ENCODE results near the gene SLCO1C1.
"Not testable (repeated sequence)": the region's sequence is repeated elsewhere in the genome, so short reads cannot be mapped to it uniquely, and the experiment has no call there.

SLCO1C1 gene, protein sequence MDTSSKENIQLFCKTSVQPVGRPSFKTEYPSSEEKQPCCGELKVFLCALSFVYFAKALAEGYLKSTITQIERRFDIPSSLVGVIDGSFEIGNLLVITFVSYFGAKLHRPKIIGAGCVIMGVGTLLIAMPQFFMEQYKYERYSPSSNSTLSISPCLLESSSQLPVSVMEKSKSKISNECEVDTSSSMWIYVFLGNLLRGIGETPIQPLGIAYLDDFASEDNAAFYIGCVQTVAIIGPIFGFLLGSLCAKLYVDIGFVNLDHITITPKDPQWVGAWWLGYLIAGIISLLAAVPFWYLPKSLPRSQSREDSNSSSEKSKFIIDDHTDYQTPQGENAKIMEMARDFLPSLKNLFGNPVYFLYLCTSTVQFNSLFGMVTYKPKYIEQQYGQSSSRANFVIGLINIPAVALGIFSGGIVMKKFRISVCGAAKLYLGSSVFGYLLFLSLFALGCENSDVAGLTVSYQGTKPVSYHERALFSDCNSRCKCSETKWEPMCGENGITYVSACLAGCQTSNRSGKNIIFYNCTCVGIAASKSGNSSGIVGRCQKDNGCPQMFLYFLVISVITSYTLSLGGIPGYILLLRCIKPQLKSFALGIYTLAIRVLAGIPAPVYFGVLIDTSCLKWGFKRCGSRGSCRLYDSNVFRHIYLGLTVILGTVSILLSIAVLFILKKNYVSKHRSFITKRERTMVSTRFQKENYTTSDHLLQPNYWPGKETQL

DNA sequence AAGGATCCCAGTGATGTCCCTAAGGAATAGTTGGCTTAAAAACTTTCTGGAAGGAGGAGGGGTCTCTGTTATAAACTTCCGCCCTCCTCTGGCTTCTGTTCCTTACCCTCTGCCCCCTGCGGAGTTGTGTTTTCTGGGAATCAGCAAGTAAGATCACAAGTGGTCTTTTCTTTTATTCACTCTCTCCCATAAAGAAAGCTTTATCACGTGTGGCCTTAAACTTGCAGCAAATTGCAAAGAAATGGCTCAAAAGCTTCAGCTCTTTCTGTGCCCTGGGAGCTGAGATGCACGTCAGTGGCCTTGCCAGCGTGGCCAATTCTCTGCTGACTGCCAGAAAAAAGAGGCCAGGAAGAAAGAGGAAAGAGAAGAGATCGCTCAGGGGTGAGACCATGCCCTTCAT lies at the start of gene SLCO1C1:
TSS of gene SLCO1C1 (plus strand) at position 101 of the 400 bp plus-strand sequence. CDS start 4,245 bp downstream, outside the sequence.
- DNase-seq, result no peak

GRCh38 chr12:20646239-20646827 lies 48.8 kb upstream of the SLCO1C1 start:
- DNase-seq, result peak; percentile 63

GRCh38 chr12:20653871-20654270 lies 41.3 kb upstream of the SLCO1C1 start:
- DNase-seq, result no peak

- DNase-seq, result no peak
Observed at GRCh38 chr12:20656600-20656999, 38.5 kb upstream of the SLCO1C1 start.

- no peak for DNase-seq
Observed at GRCh38 chr12:20657496-20657895, 37.6 kb upstream of the SLCO1C1 start.

- no peak for DNase-seq
Observed at GRCh38 chr12:20681334-20681733, 13.8 kb upstream of the SLCO1C1 start.

- no peak for DNase-seq
Observed at GRCh38 chr12:20696181-20696905, 1.2 kb downstream of the SLCO1C1 start.

DNA sequence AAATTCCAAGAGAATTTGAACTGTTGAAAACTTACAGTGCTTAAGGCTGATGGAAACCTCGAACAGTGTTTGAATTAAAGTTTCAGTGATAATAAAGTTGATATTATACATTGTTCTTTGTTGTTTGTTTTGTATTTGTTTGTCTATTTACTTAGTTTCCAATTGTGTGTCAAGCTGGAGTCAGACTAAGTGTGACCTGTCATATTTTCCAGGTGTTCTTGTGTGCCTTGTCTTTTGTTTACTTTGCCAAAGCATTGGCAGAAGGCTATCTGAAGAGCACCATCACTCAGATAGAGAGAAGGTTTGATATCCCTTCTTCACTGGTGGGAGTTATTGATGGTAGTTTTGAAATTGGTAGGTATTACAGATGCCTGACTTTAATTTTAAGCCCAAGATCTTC lies 6.0 kb downstream of the SLCO1C1 start:
- no peak for DNase-seq

GRCh38 chr12:20704860-20705259 lies 9.7 kb downstream of the SLCO1C1 start:
- no peak for DNase-seq

DNA sequence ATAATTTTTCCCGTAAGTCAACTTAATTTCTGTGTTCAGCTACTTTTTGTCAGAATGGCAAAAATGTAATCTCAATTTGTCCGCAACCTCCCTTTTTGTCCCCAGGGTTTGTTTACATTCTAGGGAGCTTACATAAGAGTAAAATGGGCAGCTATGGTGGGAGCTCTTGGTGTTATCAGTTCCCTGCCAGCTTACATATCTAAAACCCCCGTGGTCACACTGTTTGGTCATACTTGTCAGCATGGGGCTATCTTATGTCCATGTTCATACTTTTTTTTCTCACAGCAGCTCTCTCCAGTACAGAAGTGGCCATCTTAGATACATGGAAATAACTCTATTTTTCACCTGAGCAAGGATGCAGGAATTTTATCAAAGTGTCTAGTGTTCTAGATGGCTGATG lies 16.7 kb downstream of the SLCO1C1 start:
- DNase-seq, result no peak

DNA sequence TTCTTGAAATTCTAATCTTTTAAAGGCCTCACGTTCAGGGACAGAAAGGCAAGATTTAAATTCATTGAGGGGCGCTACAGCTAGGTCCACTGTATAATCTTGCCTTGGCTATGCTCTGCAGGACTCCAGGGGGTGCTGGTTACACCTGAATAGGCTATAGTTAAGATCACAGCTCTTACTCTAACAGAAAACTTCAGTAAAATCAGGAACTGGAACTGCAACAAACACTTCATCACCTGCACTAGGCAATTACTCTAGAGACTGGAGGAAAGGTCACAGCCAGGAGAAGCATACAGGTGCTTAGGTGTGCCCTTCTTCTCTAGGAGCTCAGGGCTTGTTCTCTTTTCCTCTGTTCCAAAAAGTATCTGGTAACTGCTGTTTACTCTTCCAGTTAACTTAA lies 20.9 kb downstream of the SLCO1C1 start:
- DNase-seq, result no peak

- no peak for DNase-seq
Observed at GRCh38 chr12:20716985-20717384, 21.9 kb downstream of the SLCO1C1 start.

- DNase-seq, result no peak
Observed at GRCh38 chr12:20718294-20718693, 23.2 kb downstream of the SLCO1C1 start.

DNA sequence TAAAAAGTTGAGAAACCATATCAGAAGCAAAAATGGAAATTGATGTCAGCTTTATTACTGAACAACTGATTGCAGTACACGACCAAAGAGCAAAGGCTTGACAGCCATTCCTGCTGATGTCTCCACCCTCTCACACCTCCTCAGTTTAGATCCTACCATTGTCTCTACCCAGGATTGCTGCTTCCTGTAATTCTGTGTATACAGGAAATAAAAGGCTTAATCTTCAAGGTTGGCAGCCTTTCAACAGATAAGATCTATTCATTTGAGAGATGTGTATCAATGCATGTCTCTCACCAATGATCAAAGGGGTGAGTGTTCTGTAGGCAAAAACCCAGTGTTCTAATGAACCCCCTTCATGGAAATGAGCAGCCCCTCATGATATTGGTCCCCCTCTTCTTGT lies 27.0 kb downstream of the SLCO1C1 start:
- DNase-seq, result no peak

- no peak for DNase-seq
Observed at GRCh38 chr12:20731274-20731673, 36.1 kb downstream of the SLCO1C1 start.

GRCh38 chr12:20740972-20741371 lies 45.8 kb downstream of the SLCO1C1 start:
- DNase-seq, result no peak

GRCh38 chr12:20748198-20748597 lies 53.1 kb downstream of the SLCO1C1 start:
- no peak for DNase-seq

DNA sequence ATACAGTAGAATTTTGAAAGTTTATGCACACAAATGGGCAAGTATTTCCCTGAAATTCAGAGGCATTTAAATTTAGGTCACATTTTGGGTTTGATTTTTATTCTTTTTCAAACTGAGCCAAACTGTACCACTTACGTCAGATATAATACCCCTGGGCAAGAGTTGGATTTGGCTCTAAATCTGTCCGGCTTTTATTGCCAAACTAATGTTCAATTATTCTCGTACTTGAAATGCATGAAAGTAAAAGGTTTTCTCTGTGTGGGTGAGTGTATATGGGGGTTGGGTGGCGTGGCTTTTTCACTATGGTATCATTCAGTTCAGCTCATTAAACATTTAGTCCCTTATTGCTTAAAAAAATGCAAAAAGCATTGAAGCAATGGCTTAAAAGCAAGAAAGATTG lies 55.9 kb downstream of the SLCO1C1 start:
- no peak for DNase-seq

- DNase-seq, result no peak
Observed at GRCh38 chr12:20777420-20777819, 82.3 kb downstream of the SLCO1C1 start.

GRCh38 chr12:20778969-20779368 lies 83.8 kb downstream of the SLCO1C1 start:
- DNase-seq, result no peak

DNA sequence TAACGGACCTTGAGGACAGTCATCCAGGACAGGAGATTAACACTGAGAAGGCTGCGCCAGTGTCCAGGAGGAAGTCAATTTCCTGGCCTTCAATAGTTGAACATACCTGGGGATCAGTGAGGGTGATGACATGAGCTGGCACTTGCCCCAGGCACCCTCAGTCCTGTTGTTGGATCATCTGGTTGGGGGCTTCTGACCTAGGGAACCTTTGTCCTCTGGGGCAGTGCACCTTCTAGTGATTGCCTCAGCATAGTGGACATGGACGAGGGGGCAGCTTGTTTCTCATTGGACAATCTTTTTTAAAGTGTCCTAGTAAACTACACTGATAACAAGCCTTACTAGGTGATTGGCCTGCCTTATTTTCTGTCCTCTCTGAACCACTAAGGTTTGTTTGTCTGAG lies 84.8 kb downstream of the SLCO1C1 start:
- DNase-seq, result not testable (repeated sequence)

GRCh38 chr12:20783796-20784357 lies 88.7 kb downstream of the SLCO1C1 start:
- DNase-seq, result not testable (repeated sequence)

GRCh38 chr12:20792971-20793370 lies 97.8 kb downstream of the SLCO1C1 start:
- no peak for DNase-seq
